Body of pancreas (tissue), 4 donors: ENCODE data around the gene MAPKAPK2. TPM values are rescaled to one million over a fixed set of nuclear protein-coding genes. Genes with fewer than 3 reads are reported as not detected.

ENCODE experiments used
- ATAC-seq: fragments of 150-250 bp; one replicate; pipeline ENCODE4 v1.9.1; 2016
- DNase-seq, 4 donors: peaks; one replicate each; pipeline ENCODE4 v3.0.0-alpha.2; 2019
- H3K27ac ChIP-seq, 4 donors: fragments of 200-600 bp; sonication (generic); 1 replicate in 3 of 4; 2 replicates in 1 of 4; pipeline versions ENCODE4 v1.5.1 to v1.6.1; 2016 to 2019; ENCODE audit warnings: mild to moderate bottlenecking in 1 of 4, mixed read lengths in 1 of 4, moderate library complexity in 1 of 4
- H3K27me3 ChIP-seq, 2 donors: fragments of 200-600 bp; sonication (generic); one replicate each; pipeline ENCODE4 v1.6.0; 2016; ENCODE audit warnings: mild to moderate bottlenecking in 1 of 2
- H3K36me3 ChIP-seq, 2 donors: fragments of 200-600 bp; sonication (generic); replicated peaks in 1 of 2; 2 replicates each; pipeline ENCODE4 v1.5.1; 2016; ENCODE audit warnings: low read depth in 2 of 2; ENCODE audit not compliant: insufficient read depth in 1 of 2
- H3K4me1 ChIP-seq: fragments of 200-600 bp; sonication (generic); one replicate; pipeline ENCODE4 v1.6.0; 2016
- H3K4me3 ChIP-seq, 2 donors: fragments of 200-600 bp; sonication (generic); 1 replicate in 1 of 2; 2 replicates in 1 of 2; pipeline ENCODE4 v1.5.1; 2016 to 2019
- H3K9me3 ChIP-seq, 3 donors: fragments of 200-600 bp; sonication (generic); 1 replicate in 2 of 3; 2 replicates in 1 of 3; pipeline ENCODE4 v1.5.1; 2016
- POLR2A ChIP-seq, 3 donors: fragments of 450-650 bp; IDR thresholded peaks; one replicate each; pipeline ENCODE4 v1.6.1; 2016; ENCODE audit warnings: antibody characterized with exemption in 3 of 3, mild to moderate bottlenecking in 2 of 3
- WGBS, 2 donors: methylation state at CpG; one replicate each; pipeline ENCODE4 v1.1.5; 2017; 5-methylcytosine and 5-hydroxymethylcytosine counted together
- intact Hi-C: fragments of 100-400 bp; cut with DNase I; formaldehyde crosslinking; loops from one replicate; pipeline ENCODE4 v1.15.1; 2023
- total RNA-seq, 2 donors: library from RNA; depleted of rRNA; stranded (reverse); fragments of >200 nt; gene quantifications; one replicate each; pipeline ENCODE4 v1.1.0, GENCODE V29; 2016
- TF ChIP-seq, protein P1 (sequence below), 7 experiments: fragments of 450-650 bp in 4 of 7; fragments of 200-600 bp in 3 of 7; sonication (generic) in 3 of 7; IDR thresholded peaks; one replicate each; pipeline ENCODE4 v1.5.1; 2016 to 2019; ENCODE audit warnings: antibody characterized with exemption in 7 of 7

MAPKAPK2 gene
- total RNA-seq, 2 donors from 2014 or later: 29.1 to 46.5 TPM

DNA sequence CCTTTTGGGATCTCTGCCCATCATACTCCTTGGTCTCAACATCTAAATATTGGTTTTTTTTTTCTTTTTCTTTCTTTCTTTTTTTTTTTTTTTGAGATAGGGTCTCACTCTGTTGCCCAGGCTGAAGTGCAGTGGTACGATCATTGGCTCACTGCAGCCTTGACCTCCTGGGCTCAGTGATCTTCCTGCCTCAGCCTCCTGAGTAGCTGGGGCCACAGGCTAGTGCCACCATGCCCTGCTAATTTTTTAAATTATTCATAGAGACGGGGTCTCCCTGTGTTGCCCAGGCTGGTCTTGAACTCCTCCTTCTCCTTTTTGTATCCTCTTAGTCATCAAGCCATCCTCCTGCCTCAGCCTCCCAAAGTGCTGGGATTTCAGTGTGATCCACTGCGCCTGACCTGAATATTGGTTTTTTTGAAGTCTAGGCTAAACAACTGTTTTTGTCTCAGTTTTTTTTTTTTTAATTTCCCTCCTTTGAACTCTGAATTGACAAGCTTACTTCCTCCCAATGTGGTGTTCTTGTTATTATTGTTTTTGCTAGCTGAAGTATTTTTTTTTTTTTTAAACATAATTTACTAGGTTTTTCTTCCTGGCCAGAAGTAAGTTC is 30.9 kb downstream of the MAPKAPK2 start:
- H3K4me3 ChIP-seq: no peak overlapping the region
- no peak for TF ChIP-seq POLR2A (IDR thresholded peaks at IDR 0.05)
- TF ChIP-seq, protein P1, sequence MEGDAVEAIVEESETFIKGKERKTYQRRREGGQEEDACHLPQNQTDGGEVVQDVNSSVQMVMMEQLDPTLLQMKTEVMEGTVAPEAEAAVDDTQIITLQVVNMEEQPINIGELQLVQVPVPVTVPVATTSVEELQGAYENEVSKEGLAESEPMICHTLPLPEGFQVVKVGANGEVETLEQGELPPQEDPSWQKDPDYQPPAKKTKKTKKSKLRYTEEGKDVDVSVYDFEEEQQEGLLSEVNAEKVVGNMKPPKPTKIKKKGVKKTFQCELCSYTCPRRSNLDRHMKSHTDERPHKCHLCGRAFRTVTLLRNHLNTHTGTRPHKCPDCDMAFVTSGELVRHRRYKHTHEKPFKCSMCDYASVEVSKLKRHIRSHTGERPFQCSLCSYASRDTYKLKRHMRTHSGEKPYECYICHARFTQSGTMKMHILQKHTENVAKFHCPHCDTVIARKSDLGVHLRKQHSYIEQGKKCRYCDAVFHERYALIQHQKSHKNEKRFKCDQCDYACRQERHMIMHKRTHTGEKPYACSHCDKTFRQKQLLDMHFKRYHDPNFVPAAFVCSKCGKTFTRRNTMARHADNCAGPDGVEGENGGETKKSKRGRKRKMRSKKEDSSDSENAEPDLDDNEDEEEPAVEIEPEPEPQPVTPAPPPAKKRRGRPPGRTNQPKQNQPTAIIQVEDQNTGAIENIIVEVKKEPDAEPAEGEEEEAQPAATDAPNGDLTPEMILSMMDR (IDR thresholded peaks at IDR 0.05): no peak
- intact Hi-C loops: no loop called here
- WGBS, 2 donors: 86 to 93% methylated on average over 3 of the region's 3 CpGs
- H3K27ac ChIP-seq: peak overlapping the region in 2 of 4 donors; percentile 46
- H3K9me3 ChIP-seq: no peaks in the 10 kb centered on the region
- ATAC-seq (no peak), DNase-seq (no peak)
- H3K27me3 ChIP-seq: no peaks in the 10 kb centered on the region
- no peaks in the 10 kb centered on the region for H3K36me3 ChIP-seq
- peaks cover 65% of the 10 kb centered on the region for H3K4me1 ChIP-seq

DNA sequence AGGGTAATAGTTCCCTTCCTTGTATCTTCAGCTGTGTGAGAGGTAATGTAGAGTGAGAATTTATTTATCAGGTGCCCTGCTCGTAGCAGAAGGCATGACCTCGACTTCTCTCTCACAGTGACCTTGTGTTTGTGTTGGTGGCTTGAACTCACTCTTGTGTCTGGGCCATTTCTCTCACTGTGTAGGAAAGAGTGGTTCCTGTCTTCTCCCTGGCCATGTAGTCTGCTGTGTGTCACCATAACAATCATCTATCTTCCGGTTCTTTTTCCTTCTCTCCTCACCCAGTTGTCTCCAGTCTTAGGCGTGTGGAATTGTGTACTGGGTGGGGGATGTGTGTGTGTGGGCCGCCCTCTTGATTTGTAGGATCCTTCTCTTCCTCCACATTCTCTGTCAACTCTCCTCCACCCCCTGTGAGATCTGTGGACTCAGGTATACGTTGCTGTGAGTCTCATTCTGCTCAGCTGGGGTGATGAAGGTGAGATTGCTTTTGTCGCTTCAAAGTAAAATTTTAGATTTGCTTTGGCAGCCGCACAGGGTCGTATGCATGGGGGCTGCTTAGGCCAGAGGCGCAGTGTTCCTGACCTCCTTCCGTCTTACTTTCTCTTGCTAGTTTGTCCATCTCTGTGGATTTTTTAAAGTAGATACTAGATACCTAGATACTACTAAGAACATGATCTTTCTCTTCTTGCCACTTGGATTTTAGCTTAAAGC is 31.6 kb downstream of the MAPKAPK2 start:
- no peak for TF ChIP-seq POLR2A (IDR thresholded peaks at IDR 0.05)
- TF ChIP-seq, protein P1 (IDR thresholded peaks at IDR 0.05): no peak
- intact Hi-C loops: no loop called here
- H3K27me3 ChIP-seq: no peaks in the 10 kb centered on the region
- DNase-seq (peak in 1 of 4 donors; percentile 0), ATAC-seq (no peak)
- peaks cover 65% of the 10 kb centered on the region for H3K4me1 ChIP-seq
- no peaks in the 10 kb centered on the region for H3K36me3 ChIP-seq
- no peaks in the 10 kb centered on the region for H3K9me3 ChIP-seq
- peak overlapping the region in 2 of 4 donors; percentile 46 to 54 for H3K27ac ChIP-seq
- no peak overlapping the region for H3K4me3 ChIP-seq
- 69 to 74% methylated on average over 11 of the region's 11 CpGs for WGBS, 2 donors

DNA sequence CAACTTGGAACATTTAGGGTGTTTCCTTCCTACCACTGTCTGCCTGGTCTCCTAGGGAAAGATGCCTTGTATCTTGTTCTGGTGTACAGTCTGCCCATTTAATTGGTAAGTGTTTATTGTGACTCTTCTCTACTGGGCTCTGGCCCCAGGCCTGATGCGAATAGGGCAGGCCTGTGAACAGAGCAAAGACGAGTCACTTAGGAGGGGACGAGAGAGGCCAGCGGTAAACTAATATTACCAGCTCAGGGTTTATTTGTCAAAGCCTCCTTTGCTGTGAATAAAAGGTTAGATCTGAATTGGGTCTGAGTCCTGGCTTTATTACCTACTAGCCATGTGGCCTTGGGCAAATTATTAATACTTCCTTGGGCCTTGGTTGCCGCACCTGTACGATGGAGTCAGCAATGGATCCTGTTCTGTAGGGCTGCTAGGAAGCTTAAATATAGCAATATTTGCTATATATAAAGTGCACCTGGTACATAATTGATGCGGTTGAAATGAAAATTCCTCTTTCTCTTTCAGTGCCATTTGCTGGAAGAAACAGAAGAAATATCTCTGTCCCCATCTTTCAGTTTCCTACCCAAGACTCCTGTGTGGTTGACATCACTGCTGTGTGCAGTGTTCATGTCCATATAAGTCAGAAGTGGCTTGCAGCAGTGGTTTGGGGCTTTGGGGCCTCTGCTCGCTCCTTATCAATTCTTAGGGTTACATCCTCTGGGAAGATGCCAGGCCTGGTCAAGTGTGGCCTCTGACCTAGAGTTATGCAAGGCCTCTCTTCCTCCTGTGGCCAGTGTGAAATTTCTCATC is 32.4 kb downstream of the MAPKAPK2 start:
- H3K27ac ChIP-seq: peak overlapping the region in 2 of 4 donors; percentile 46 to 54
- H3K36me3 ChIP-seq: no peaks in the 10 kb centered on the region
- H3K27me3 ChIP-seq: no peaks in the 10 kb centered on the region
- H3K4me3 ChIP-seq: no peak overlapping the region
- ATAC-seq: no peak
- peaks cover 60% of the 10 kb centered on the region for H3K4me1 ChIP-seq
- intact Hi-C loops: no loop called here
- 79 to 81% methylated on average over 8 of the region's 8 CpGs for WGBS, 2 donors
- TF ChIP-seq, protein P1 (IDR thresholded peaks at IDR 0.05): no peak
- TF ChIP-seq POLR2A (IDR thresholded peaks at IDR 0.05): no peak
- DNase-seq: peak in 1 of 4 donors; percentile 28
- H3K9me3 ChIP-seq: no peaks in the 10 kb centered on the region

- Histone ChIP-seq H3K4me1 (peaks cover 56% of the 10 kb centered on the region), H3K27ac (peak overlapping the region in 2 of 4 donors; percentile 19 to 46), H3K27me3 (no peaks in the 10 kb centered on the region), H3K4me3 (no peak overlapping the region), H3K9me3 (no peaks in the 10 kb centered on the region), H3K36me3 (no peaks in the 10 kb centered on the region)
- no peak for ATAC-seq
- 93 to 95% methylated on average over 1 of the region's 1 CpG for WGBS, 2 donors
- intact Hi-C loops: no loop called here
- TF ChIP-seq, protein P1 (IDR thresholded peaks at IDR 0.05): no peak
- no peak for TF ChIP-seq POLR2A (IDR thresholded peaks at IDR 0.05)
- no peak for DNase-seq
These were observed 32.9 kb downstream of the MAPKAPK2 start for GRCh38 chr1:206717674-206717989.
